ENCODE data around the gene PRKRIP1.
A peak's percentile ranks its signal among the peaks of the same experiment; 100 is the strongest.

The PRKRIP1 gene

DNA sequence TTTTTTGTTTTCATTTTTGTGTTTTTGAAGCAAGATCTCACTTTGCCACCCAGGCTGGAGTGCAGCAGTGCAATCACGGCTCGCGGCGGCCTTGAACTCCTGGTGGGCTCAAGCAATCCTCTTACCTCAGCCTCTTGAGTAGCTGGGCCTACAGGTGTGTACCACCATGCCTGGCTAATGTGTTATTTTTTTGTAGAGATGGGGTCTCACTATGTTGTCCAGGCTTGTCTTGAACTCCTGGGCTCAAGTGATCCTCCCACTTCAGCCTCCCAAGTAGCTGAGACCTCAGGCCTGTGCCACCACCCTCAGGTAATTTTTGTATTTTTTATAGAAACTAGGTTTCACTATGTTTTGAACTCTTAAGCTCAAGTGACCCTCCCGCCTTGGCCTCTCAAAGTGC is 14.8 kb downstream of the PRKRIP1 start:
- no peak for DNase-seq (ENCODE audit: extremely low read depth, low read depth)
- TF ChIP-seq, protein P1, sequence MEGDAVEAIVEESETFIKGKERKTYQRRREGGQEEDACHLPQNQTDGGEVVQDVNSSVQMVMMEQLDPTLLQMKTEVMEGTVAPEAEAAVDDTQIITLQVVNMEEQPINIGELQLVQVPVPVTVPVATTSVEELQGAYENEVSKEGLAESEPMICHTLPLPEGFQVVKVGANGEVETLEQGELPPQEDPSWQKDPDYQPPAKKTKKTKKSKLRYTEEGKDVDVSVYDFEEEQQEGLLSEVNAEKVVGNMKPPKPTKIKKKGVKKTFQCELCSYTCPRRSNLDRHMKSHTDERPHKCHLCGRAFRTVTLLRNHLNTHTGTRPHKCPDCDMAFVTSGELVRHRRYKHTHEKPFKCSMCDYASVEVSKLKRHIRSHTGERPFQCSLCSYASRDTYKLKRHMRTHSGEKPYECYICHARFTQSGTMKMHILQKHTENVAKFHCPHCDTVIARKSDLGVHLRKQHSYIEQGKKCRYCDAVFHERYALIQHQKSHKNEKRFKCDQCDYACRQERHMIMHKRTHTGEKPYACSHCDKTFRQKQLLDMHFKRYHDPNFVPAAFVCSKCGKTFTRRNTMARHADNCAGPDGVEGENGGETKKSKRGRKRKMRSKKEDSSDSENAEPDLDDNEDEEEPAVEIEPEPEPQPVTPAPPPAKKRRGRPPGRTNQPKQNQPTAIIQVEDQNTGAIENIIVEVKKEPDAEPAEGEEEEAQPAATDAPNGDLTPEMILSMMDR (IDR thresholded peaks at IDR 0.05; ENCODE audit: low read depth, low read length), result no peak

DNA sequence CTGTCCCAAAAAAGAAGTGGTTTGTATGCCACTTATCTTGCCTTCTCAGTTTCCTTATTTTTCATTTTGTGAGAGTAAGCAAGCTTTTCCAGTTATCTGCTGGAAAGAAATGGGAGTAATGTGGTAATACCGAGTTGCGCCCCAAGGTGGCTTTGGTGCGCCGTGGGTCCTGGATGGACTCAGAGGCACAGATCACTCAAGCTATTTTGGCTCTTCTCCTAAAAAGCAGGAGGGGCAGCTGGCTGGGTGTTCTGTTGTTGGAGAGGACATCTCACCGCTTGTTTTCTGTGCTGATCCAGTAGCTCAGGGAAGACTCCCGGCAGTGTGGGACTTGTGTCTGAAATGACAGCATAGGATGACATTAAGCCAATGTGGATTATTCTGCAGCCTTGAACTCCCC is 16.4 kb downstream of the PRKRIP1 start:
- no peak for DNase-seq (ENCODE audit: extremely low read depth, low read depth)
- TF ChIP-seq, protein P1 (IDR thresholded peaks at IDR 0.05; ENCODE audit: low read depth, low read length), result peak; percentile 19

DNA sequence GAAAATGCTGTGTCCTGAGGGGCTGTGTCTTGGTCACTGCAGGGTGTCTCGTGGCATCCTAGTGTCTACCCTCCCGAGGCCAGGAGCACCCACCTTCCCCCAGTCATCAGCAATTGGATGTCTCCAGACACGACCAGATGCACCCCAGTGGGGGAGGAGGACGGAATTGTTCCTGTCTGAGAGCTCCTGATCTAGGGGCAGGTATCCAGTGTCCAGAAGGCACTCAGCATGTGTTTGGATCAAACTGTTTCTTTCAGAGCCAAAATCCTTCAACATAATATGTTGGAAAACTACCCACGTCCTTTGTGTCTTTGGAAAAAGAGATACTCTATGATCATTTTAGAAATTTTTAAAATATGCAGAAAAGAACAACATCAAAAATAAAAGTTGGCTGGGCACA is 16.9 kb downstream of the PRKRIP1 start:
- no peak for DNase-seq (ENCODE audit: extremely low read depth, low read depth)
- TF ChIP-seq, protein P1 (IDR thresholded peaks at IDR 0.05; ENCODE audit: low read depth, low read length), result no peak

DNA sequence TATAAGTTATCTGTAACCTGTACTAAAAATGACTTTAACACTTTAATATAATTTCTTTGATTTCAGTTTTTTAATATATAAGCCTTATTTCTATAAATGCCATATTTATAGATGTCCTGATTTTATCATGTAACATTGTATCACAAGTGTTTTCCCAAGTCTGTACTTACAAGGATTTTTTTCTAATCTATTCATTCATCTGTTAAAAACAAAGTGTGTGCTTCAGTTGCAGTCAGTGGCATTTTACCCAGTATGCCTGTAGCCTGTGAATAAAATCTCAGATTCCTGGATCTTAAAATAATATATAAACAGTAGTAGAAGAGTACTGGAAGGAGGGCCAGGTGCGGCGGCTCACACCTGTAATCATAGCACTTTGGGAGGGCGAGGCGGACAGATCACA is 17.4 kb downstream of the PRKRIP1 start:
- DNase-seq (ENCODE audit: extremely low read depth, low read depth), result no peak
- TF ChIP-seq, protein P1 (IDR thresholded peaks at IDR 0.05; ENCODE audit: low read depth, low read length), result no peak

DNA sequence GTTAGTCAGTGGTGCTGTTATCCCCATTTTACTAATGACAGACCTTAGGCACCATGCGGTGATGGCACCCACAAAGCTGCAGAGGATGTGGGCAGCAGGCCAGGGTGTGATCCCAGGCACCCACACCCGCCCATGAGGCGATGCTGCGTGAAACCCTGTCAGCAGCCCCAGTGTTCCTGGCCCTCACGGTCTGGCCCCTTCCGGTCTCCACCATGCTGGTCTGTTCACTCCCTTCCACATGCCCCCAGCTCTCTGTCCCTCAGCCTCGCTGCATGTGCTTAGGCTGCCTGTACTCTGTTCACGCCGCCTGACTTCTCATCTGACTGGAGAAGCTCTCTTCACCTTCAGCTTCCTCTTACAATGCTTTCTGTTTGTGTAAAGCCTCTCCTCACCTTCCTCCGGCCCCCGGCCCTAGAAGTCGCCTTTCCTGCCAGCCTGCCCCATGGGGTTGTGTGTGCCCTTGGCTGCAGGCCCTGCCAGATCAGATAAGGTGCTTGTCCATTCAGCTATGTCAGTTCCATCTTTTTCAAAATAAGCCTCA is 19.6 kb downstream of the PRKRIP1 start:
- no peak for DNase-seq (ENCODE audit: extremely low read depth, low read depth)
- TF ChIP-seq, protein P1 (IDR thresholded peaks at IDR 0.05; ENCODE audit: low read depth, low read length), result no peak

DNA sequence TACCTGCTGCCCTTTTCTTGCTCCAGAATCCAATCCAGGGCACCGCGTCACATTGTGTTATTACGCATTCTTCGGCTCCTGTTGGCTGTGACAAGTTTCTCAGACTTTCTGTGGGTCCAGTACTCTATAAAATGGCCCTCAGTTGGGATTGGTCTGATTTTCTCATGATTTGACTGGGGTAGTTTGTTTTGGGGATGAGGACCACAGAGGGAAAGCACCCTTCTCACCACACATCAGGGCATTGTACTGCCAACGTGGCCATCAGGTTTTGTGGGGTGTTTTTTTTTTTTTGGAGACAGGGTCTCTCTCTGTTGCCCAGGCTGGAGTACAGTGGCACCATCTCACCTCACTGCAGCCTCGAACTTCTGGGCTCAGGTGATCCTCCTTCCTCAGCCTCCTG is 20.2 kb downstream of the PRKRIP1 start:
- DNase-seq (ENCODE audit: extremely low read depth, low read depth), result no peak
- TF ChIP-seq, protein P1 (IDR thresholded peaks at IDR 0.05; ENCODE audit: low read depth, low read length), result no peak

DNA sequence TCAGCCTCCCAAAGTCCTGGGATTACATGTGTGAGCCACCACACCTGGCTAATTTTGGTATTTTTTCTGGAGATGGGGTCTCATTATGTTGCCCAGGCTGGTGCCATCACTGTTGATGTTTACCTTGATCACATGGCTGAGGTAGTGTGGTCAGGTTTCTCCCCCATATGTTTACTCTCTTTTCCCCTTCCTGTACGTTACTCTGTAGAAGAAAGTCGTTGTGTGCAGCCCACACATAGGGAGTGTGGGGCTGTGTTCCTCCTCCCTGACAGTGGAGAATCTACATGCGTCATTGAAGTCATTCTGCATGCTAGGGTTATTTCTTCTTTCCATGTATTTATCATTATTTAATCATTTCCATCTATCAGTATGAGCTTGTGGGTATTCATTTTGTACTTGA is 20.9 kb downstream of the PRKRIP1 start:
- no peak for DNase-seq (ENCODE audit: extremely low read depth, low read depth)
- TF ChIP-seq, protein P1 (IDR thresholded peaks at IDR 0.05; ENCODE audit: low read depth, low read length), result no peak

Measured in AG09319 (cell line).